Stimulated activated CD8-positive, alpha-beta memory T cell treated with anti-CD3 and anti-CD28 coated beads, Interleukin-15, amount 100 ng/mL, for 4 hours (primary cell): ENCODE data around the gene FNDC5.

ENCODE experiments used
- DNase-seq, 2 donors: peaks; one replicate each; pipeline ENCODE4 v3.0.0-alpha.2; 2020; ENCODE audit warnings: low read depth in 2 of 2

Gene FNDC5

GRCh38 chr1:32813941-32814739 is 56.6 kb downstream of the FNDC5 start:
- no peak for DNase-seq
